GM19351 (cell line): ENCODE results near the gene HOXB8.
A peak's percentile ranks its signal among the peaks of the same experiment; 100 is the strongest.

Experiments used
- ATAC-seq: cut with Tn5 transposase; IDR thresholded peaks from one replicate; pipeline ENCODE4 v1.9.1; 2021; ENCODE audit warnings: mild to moderate bottlenecking, moderate library complexity; ENCODE audit not compliant: unreplicated experiment

HOXB8 gene

GRCh38 chr17:48586355-48587258, 28.5 kb downstream of the HOXB8 start:
- ATAC-seq, result no peak

- ATAC-seq, result no peak
Measured at GRCh38 chr17:48584223-48584741, 30.8 kb downstream of the HOXB8 start.

- no peak for ATAC-seq
Measured at GRCh38 chr17:48583708-48584222, 31.3 kb downstream of the HOXB8 start.

GRCh38 chr17:48582750-48583069, 32.4 kb downstream of the HOXB8 start:
- no peak for ATAC-seq

- no peak for ATAC-seq
Measured at GRCh38 chr17:48579760-48580554, 35.1 kb downstream of the HOXB8 start.

- no peak for ATAC-seq
Measured at GRCh38 chr17:48579471-48579759, 35.7 kb downstream of the HOXB8 start.

GRCh38 chr17:48578616-48579470, 36.2 kb downstream of the HOXB8 start:
- peak; percentile 39 for ATAC-seq

- peak; percentile 62 for ATAC-seq
Measured at GRCh38 chr17:48577946-48578615, 37.0 kb downstream of the HOXB8 start, which contains the start of gene HOXB4. TSS of gene HOXB4 (minus strand) at chr17:48578350. CDS start at chr17:48578319, 31 bp downstream.

- ATAC-seq, result no peak
Measured at GRCh38 chr17:48577330-48577945, 37.7 kb downstream of the HOXB8 start.

- ATAC-seq, result no peak
Measured at GRCh38 chr17:48576479-48577309, 38.4 kb downstream of the HOXB8 start.

- no peak for ATAC-seq
Measured at GRCh38 chr17:48575673-48576478, 39.2 kb downstream of the HOXB8 start.

- ATAC-seq, result no peak
Measured at GRCh38 chr17:48575066-48575582, 40.0 kb downstream of the HOXB8 start.

- no peak for ATAC-seq
Measured at GRCh38 chr17:48574505-48575065, 40.5 kb downstream of the HOXB8 start.

- no peak for ATAC-seq
Measured at GRCh38 chr17:48571826-48572417, 43.2 kb downstream of the HOXB8 start.

- no peak for ATAC-seq
Measured at GRCh38 chr17:48571024-48571818, 43.9 kb downstream of the HOXB8 start.

- ATAC-seq, result no peak
Measured at GRCh38 chr17:48570325-48571023, 44.6 kb downstream of the HOXB8 start.
